OCI-LY3 (cell line): ENCODE data around the gene PRKACB.

Source experiments
- EZH2phosphoT487 ChIP-seq: fragments of 200-600 bp; shearing (Covaris generic); IDR thresholded peaks from 2 replicates; pipeline ENCODE4 v1.6.1; 2018; ENCODE audit warnings: antibody characterized with exemption, mixed run types, low read depth
- TF ChIP-seq, protein P1 (sequence below): fragments of 200-600, 300-600 bp; sonication (generic); IDR thresholded peaks from 2 replicates; pipeline ENCODE4 v1.5.1; 2014; ENCODE audit warnings: antibody characterized with exemption, low read length, low read depth

DNA sequence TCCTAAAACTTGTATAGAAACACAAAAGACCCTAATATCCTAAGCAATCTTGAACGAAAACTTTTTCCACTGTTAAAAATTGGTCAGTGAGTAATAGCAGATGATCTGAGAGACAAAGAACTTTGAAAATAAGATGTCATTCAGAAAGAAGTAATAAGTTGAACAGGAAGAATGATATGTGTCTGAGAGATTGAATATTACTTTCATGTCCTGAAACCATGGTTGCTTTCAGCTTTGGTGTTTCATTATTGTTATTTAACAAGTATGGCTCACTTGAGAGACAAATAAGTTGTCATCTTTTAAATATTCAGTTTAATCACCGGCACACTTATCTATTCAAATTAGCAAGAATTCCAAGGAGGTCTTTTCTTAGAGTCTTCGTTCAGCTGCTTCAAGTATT lies 11.4 kb downstream of the PRKACB start:
- TF ChIP-seq, protein P1, sequence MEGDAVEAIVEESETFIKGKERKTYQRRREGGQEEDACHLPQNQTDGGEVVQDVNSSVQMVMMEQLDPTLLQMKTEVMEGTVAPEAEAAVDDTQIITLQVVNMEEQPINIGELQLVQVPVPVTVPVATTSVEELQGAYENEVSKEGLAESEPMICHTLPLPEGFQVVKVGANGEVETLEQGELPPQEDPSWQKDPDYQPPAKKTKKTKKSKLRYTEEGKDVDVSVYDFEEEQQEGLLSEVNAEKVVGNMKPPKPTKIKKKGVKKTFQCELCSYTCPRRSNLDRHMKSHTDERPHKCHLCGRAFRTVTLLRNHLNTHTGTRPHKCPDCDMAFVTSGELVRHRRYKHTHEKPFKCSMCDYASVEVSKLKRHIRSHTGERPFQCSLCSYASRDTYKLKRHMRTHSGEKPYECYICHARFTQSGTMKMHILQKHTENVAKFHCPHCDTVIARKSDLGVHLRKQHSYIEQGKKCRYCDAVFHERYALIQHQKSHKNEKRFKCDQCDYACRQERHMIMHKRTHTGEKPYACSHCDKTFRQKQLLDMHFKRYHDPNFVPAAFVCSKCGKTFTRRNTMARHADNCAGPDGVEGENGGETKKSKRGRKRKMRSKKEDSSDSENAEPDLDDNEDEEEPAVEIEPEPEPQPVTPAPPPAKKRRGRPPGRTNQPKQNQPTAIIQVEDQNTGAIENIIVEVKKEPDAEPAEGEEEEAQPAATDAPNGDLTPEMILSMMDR = no peak
- no peak for TF ChIP-seq EZH2phosphoT487
